Measurements from ENCODE around the gene STK32A.
A peak's percentile ranks its signal among the peaks of the same experiment; 100 is the strongest.
"Not testable (repeated sequence)": the region's sequence is repeated elsewhere in the genome, so short reads cannot be mapped to it uniquely, and the experiment has no call there.

Gene STK32A

GRCh38 chr5:147348451-147348850 lies 113.6 kb downstream of the STK32A start:
- no peak for DNase-seq

DNA sequence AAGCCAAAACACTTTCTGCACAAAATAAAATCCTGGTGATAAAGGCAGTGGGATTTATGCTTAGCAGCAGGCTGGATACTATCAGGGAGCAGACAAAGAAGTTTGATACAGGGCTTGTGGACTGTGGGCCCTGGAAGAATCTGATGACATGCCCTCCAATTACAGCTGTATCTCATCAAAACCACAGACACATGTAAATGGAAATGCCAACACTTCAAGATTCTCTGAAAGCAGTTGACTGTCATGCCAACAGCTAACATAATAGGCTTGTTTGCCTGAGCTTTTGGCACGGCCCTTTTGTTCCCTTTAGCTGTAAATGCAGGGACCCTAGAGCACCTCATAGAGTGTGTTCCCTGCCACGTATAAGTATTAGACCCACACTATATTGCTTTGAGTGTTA lies 114.4 kb downstream of the STK32A start:
- DNase-seq: no peak

DNA sequence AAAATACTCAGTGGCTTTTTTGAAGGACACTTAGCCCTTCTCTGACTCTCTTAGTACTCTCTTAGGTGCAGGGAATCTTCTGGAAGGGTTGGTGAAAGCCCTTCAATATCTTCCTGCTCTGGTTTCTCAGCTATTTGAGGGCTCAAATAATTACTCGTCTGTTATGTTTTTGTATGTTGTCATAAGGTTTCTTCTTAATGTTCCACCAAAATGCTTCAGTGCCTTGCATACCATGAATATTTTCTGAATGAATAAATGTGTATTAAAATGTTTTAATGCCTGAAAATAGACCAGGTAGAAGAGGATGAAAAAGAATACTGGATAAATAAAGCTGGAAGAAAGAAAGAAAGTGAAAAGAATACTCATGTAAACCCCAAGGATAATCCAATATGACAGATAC lies 124.3 kb downstream of the STK32A start:
- DNase-seq: no peak

DNA sequence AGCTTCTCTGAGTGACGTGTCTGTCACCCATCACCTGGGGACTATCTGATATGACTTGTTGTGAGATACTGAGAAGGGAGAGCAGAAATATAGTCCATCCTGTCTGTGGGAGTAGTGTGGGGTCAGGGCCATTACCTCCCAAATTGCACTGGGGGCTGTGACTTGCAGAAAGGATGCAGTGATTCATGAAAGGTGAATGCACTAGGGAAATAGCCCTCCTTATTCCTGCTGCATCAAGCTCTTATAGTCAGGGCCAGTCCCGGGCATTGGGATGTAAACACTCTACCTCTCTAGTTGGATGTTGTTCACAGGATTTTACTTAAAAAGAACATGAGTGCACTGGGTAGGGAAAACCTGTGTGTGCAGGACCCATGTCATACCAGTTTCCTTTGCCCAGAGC lies 124.8 kb downstream of the STK32A start:
- no peak for DNase-seq

DNA sequence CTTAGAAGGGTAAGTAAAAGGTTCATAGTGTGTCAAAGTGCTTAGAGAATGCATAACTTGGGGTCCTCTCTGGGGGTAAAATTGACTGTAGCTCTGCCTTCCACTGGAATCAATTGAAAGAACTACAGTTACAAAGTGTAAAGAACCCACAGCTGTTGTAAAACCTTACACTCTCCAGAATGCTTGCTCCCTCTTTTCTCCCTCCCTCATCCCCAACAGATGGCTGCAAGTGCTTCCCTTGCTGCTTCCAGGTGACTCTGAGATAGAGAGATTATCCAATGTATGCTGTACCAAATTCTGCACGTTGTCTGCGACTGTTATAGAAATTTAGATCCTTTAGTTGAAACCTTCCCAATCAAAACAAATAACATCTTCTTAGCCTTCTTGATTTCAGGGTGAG lies 126.0 kb downstream of the STK32A start:
- DNase-seq: no peak

DNA sequence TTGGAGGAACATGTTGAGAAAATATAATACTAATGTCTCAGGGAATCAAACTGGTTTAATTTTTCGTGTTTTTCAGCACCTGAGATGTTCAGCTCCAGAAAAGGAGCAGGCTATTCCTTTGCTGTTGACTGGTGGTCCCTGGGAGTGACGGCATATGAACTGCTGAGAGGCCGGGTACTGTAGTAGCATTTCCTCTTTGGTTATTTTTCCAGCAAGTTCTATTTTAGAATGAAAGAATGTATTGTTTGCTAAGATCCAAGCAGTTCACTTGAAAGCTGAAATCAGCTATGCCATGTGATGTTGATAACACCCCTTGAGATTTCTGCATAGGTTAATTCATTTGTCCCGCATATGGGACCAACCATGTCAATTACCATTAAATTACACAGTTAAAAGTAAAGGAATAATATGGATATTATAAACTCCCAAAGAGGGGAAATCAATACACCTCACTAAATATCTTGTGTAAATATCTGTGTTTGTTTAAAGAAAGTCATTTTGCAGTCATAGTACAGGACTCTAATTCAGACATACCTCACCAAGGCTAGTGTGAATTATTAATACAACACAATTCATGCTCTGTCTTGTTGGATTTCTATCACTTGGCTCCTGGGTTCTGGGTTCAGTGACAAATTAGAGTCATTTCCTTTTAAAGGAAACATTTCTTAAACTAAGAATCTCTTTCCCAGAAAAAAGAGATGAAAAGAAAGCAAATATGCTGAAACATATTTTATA lies 126.8 kb downstream of the STK32A start:
- no peak for DNase-seq

DNA sequence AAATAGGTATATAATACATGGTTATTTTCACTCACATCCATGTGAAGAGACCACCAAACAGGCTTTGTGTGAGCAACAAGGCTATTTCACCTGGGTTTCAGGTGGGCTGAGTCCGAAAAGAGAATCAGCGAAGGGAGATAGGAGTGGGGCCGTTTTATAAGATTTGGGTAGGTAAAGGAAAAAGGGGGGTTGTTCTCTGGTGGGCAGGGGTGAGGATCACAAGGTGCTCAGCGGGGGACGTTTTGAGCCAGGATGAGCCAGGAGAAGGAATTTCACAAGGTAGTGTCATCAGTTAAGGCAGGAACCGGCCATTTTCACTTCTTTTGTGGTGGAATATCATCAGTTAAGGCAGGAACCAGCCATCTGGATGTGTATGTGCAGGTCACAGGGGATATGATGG lies 132.6 kb downstream of the STK32A start:
- not testable (repeated sequence) for DNase-seq

GRCh38 chr5:147369742-147370374 lies 135.0 kb downstream of the STK32A start:
- peak; percentile 46 for DNase-seq

DNA sequence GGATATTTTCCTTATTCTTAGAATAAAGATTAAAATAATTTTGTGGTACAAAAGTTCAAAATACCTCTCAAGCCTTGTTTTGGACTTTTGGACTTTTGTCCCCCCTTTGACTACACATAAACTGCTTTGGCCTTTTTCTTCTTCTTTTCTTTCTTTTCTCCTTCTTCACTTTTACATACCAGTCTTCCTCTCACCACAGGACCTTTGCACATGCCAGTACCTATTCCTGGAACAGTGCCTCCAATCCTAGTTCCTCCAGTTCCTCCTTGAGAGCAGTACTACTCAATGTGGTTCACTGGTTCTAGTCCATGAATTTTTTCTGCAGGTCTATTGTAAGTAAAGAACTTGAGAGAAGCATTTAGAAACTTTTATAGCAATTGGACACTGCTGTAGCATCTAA lies 136.5 kb downstream of the STK32A start:
- no peak for DNase-seq

DNA sequence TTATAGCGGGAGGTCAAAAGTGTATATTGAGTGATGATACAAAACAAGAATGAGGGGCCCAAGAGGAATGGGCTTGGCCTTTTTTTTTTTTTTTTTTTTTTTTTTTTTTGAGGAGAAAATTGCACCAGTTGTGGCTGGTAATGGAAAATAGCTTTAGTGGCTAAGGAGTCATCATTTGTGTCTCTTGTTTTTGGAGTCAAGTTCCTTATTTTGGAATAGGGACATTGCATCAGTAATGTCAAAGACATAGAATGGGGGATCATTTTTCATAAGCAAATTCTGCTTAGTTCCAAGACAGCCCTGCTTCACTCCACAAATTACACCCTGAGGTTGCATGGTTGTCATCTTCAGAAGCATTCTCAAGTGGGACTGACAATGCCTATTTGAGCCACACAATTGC lies 137.4 kb downstream of the STK32A start:
- DNase-seq: no peak

- no peak for DNase-seq
Observed at GRCh38 chr5:147373328-147373727, 138.5 kb downstream of the STK32A start.

DNA sequence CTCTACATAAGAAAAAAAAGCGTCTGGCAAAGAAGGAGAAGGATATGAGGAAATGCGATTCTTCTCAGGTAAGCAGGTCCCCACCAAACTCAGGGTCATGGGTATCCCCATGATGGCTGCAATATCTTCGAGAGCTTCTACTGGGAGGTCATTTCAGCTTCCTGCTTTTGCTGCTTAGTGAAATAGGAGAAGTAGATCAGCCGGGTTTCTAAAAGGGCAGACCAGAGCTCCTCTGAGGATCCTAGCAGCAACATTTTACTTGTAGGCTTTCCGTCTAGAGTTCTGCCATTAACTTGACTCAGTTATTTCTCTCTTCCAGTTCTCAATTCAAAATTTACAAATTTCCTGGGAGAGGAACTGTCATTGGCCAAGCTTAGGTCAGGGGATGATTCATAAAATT lies 140.3 kb downstream of the STK32A start:
- DNase-seq: peak; percentile 13

GRCh38 chr5:147377682-147378081 lies 142.9 kb downstream of the STK32A start:
- no peak for DNase-seq

DNA sequence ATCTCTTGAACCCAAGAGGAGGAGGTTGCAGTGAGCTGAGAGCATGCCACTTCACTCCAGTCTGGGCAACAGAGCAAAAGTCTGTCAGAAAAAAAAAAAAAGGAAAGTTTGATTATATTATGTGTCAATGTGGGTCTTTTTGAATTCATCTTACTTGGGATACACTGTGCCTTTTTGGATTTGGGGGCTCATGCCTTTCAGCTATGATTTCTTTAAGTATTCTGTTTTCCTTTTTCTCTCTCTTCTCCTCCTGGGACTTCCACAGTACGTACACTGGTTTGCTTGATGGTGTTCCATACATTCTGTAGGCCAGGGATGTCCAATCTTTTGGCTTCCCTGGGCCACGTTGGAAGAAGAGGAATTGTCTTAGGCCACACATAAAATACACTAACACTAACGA lies 146.7 kb downstream of the STK32A start:
- no peak for DNase-seq

- DNase-seq: no peak
Observed at GRCh38 chr5:147382776-147383175, 147.9 kb downstream of the STK32A start.

DNA sequence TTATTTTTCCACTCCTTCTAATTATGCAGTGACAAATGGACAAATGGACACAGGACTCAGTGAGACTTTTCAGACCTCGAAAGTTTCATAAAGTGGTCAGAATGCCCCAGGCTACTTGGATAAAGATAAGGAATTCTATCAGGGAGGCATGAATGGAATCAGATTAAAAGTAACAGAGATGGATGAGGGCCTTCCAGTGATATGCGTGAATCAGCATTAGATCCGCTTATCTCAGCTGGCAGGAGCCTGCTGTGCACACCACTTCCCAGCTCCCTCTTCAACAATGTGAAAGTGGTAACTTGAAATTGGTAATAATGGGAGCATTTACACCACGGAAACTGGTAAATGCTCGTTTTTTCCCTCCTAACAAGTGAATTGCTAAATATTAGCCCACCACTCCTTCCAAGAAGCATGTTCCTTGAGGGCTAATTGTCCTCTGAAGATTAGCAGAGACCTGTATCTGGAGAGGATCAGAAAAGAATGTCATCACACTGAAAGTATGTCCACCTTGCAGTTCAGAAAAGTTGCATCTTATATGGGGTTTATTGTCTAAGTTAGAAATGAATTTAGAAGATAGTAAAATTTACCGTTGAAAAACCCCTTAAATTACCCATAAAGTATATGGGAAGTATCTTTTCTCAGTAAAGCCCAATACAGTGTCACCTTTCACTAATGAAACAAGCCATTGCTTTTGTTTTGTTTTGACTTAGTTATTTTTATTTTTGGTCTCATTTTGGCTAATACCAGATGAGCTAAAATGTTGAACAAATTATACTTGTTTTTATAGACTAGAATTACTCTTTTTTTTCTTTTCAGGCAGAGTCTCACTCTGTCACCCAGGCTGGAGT lies 149.7 kb downstream of the STK32A start:
- DNase-seq: no peak

DNA sequence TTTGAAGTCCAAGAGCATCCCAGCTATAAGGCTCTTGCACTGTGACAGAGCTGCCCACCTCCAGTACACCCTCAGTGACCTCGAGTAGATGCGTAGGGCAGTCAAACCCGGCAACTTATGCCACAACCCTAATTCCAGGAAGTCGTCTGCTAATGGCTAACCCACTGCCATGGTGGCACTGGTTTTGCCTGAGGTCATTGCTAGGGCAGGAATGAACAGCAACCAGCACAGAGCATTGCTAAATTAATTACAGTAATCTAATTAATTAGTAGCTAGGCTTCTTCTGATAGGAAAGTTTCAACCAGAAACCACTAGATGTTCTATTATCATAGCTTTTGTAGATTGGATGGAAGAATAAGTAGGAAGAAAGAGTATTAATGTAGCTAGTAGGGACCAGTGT lies 152.3 kb downstream of the STK32A start:
- no peak for DNase-seq

DNA sequence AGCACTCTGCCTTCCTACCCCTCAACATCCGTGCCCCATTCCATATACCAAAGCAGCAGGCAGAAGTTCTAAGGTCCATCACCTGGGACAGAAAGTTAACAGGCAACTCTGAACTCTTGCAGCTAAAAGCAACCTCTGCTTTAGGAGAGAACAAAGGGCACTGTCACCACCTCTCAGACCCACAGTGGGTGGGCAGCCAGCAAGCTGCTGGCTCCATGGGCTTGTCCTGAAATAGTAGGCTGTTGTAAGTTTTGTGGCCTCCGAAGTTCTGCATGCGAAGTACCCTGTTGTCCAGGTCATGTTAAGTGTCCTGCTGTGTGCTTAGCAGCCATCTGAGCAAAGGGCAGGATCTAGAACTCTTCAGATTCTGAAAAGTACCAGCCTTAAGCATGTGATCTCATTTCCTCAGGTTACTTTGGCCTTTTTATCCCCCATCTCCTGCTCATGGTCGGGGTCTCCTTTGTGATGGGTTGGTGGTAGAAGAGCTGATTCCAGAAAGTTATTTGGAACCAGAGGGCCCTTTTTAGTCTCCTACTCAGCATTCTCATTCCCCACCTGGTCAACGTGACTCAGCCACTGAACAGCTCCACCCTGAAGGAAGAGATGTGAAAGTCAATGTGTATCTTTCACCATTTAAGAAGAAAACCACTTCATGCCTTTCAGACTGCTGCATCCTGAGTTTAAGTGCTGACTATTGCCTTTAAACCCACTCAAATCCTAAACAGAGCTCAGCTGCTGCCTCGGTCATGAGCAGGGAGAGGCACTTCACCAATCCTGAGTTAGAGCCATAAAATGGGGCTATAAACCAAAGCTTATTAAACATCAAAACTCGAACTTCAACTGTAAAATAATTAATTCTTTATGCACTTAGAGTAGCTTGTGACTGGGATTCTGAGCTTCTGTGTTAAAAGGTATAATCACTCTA lies 153.6 kb downstream of the STK32A start:
- DNase-seq: no peak

- DNase-seq: no peak
Observed at GRCh38 chr5:147390654-147391225, 155.9 kb downstream of the STK32A start.

DNA sequence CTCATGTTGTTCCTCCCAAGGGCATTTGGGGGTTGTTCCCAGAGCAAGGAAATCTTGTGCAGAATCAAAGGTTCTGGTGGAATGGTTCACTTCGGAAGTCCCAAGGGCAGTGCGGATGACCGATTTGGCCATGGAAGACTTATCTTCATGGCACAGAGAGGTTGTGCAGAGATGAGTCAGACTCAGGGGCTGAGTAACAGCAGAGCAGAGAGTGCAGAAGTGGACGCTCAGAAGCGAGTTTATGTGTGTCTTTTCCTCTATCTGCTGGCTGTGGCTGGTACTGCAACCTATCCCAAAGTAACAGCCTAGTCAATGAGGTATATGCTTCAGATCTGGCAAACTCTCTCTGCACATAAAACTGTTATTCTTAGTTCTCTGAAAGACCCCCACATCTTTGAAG lies 157.0 kb downstream of the STK32A start:
- DNase-seq: peak; percentile 70

DNA sequence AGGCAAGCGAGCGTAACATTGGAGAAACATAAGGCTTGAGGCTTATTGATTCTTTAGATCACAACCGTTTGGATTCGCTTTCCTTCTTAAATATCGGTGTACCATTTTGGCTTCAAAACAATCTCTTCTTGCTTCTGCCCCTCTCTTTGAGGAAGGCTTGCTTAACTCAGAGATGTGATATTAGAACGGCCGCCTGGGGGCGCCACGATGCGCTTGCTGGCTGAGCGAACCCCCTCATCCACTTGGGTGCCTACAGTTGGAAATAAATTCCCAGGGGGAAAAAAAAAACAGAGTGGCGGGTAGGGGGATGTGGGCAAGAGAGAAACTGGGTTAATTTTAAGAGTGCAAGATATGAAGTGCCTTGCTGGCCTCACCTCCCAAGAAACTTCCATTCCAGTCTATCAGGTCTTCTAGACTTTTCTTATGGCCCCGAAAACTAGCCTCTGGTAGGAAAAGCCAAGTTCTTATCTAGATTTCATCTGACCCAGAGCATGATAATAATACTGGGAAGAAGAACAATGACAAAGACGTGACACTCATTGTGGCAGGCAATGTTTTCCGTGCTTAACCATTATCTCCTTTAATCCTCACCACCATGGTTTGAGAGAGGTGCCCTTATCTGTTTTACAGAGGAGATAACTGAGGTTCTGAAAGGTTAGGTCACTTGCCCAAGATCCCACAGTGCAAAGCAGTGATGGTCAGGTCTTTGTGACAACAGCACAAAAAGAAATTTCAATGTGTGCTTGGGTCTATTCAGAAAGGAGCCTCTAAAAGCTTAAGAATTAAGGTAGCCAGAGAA lies 159.2 kb downstream of the STK32A start:
- peak; percentile 47 for DNase-seq

Measured in hematopoietic multipotent progenitor cell treated with erythropoietin and hydrocortisone succinate and interleukin-3 and kit ligand, for 4 days (in vitro differentiated cells).